ENCODE measurements around the gene ARHGEF10L.

DNA sequence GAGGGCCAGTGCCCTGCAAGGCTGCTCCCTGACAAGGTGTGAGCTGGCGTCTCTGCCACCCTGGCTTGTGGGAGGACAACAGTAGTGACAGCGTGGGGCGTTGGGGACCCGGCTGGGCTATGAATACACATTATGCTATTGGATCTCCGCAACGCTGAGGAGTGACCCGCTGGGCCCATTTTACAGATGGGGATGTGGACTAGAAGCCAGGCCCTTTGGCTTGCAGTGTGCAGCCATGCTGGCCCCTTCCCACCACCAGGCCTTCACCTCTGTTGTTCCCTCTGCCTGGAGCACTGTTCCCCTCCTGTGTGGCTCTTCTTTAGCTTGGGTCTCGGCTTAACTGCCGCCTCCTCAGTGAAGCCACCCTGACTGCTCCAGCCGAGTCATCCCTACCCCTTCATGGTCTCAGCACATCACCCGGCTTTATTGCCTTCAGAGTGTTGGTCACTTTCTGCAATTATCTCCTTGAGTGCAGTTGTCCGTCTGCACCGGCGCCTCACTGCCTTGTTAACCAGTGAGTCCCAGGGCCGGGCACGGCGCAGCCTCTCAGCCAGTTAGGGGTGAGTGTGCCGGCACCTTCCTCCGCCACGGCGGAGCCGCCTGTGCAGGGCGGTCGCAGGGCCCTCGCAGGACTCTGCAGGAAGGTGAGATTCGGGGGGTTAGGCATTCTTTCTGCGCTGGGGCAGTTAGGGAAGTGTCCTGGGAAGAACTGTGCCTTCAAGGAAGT lies 131.3 kb downstream of the ARHGEF10L start:
- TF ChIP-seq POLR2A (IDR thresholded peaks at IDR 0.05; ENCODE audit: low read depth, low read length): no peak
- TF ChIP-seq POLR2AphosphoS5 (IDR thresholded peaks at IDR 0.05; ENCODE audit: low read depth, low read length): no peak
- TF ChIP-seq TAF1 (IDR thresholded peaks at IDR 0.05; ENCODE audit: low read depth, low read length): no peak
- no peak for TF ChIP-seq SPI1 (IDR thresholded peaks at IDR 0.05; ENCODE audit: low read depth, low read length)
- TF ChIP-seq POU2F2 (IDR thresholded peaks at IDR 0.05; ENCODE audit: low read depth, low read length): no peak
- no peak for TF ChIP-seq PAX5 (IDR thresholded peaks at IDR 0.05; ENCODE audit: insufficient read depth, low read length, severe bottlenecking)
